ENCODE measurements around the gene ACSL5. TPM values are rescaled to one million over a fixed set of nuclear protein-coding genes. Genes with fewer than 3 reads are reported as not detected.

Gene ACSL5
- total and polyA plus RNA-seq, 4 donors = 15.0 to 201 (median 43.5) TPM

- no peak for TF ChIP-seq FOXA2 (IDR thresholded peaks at IDR 0.05)
- TF ChIP-seq HNF4A (conservative IDR thresholded peaks at IDR 0.05) = no peak
- no peak for TF ChIP-seq EGR1 (IDR thresholded peaks at IDR 0.05; ENCODE audit: low read depth in 2 of 2)
- TF ChIP-seq, protein P1, sequence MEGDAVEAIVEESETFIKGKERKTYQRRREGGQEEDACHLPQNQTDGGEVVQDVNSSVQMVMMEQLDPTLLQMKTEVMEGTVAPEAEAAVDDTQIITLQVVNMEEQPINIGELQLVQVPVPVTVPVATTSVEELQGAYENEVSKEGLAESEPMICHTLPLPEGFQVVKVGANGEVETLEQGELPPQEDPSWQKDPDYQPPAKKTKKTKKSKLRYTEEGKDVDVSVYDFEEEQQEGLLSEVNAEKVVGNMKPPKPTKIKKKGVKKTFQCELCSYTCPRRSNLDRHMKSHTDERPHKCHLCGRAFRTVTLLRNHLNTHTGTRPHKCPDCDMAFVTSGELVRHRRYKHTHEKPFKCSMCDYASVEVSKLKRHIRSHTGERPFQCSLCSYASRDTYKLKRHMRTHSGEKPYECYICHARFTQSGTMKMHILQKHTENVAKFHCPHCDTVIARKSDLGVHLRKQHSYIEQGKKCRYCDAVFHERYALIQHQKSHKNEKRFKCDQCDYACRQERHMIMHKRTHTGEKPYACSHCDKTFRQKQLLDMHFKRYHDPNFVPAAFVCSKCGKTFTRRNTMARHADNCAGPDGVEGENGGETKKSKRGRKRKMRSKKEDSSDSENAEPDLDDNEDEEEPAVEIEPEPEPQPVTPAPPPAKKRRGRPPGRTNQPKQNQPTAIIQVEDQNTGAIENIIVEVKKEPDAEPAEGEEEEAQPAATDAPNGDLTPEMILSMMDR (IDR thresholded peaks at IDR 0.05; ENCODE audit: low read depth, low read length, missing input control) = no peak
- TF ChIP-seq, protein P2, sequence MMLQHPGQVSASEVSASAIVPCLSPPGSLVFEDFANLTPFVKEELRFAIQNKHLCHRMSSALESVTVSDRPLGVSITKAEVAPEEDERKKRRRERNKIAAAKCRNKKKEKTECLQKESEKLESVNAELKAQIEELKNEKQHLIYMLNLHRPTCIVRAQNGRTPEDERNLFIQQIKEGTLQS (IDR thresholded peaks at IDR 0.05) = no peak
- TF ChIP-seq HNF4G (IDR thresholded peaks at IDR 0.05) = no peak
- TF ChIP-seq MAX (IDR thresholded peaks at IDR 0.05) = no peak
- TF ChIP-seq, protein P3, sequence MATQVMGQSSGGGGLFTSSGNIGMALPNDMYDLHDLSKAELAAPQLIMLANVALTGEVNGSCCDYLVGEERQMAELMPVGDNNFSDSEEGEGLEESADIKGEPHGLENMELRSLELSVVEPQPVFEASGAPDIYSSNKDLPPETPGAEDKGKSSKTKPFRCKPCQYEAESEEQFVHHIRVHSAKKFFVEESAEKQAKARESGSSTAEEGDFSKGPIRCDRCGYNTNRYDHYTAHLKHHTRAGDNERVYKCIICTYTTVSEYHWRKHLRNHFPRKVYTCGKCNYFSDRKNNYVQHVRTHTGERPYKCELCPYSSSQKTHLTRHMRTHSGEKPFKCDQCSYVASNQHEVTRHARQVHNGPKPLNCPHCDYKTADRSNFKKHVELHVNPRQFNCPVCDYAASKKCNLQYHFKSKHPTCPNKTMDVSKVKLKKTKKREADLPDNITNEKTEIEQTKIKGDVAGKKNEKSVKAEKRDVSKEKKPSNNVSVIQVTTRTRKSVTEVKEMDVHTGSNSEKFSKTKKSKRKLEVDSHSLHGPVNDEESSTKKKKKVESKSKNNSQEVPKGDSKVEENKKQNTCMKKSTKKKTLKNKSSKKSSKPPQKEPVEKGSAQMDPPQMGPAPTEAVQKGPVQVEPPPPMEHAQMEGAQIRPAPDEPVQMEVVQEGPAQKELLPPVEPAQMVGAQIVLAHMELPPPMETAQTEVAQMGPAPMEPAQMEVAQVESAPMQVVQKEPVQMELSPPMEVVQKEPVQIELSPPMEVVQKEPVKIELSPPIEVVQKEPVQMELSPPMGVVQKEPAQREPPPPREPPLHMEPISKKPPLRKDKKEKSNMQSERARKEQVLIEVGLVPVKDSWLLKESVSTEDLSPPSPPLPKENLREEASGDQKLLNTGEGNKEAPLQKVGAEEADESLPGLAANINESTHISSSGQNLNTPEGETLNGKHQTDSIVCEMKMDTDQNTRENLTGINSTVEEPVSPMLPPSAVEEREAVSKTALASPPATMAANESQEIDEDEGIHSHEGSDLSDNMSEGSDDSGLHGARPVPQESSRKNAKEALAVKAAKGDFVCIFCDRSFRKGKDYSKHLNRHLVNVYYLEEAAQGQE (IDR thresholded peaks at IDR 0.05) = no peak
- TF ChIP-seq, protein P4, sequence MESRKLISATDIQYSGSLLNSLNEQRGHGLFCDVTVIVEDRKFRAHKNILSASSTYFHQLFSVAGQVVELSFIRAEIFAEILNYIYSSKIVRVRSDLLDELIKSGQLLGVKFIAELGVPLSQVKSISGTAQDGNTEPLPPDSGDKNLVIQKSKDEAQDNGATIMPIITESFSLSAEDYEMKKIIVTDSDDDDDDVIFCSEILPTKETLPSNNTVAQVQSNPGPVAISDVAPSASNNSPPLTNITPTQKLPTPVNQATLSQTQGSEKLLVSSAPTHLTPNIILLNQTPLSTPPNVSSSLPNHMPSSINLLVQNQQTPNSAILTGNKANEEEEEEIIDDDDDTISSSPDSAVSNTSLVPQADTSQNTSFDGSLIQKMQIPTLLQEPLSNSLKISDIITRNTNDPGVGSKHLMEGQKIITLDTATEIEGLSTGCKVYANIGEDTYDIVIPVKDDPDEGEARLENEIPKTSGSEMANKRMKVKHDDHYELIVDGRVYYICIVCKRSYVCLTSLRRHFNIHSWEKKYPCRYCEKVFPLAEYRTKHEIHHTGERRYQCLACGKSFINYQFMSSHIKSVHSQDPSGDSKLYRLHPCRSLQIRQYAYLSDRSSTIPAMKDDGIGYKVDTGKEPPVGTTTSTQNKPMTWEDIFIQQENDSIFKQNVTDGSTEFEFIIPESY (IDR thresholded peaks at IDR 0.05) = no peak
- TF ChIP-seq NR2F2 (IDR thresholded peaks at IDR 0.05) = no peak
- no peak for TF ChIP-seq TAF1 (conservative IDR thresholded peaks at IDR 0.05)
- no peak for TF ChIP-seq JUND (IDR thresholded peaks at IDR 0.05)
- TF ChIP-seq RXRA (IDR thresholded peaks at IDR 0.05) = no peak
- TF ChIP-seq YY1 (IDR thresholded peaks at IDR 0.05) = no peak
- peaks cover 5 to 57% (median 52%) of the 10 kb centered on the region in 4 donors for H3K4me1 ChIP-seq (ENCODE audit: control insufficient read depth in 4 of 4, insufficient read depth in 4 of 4, low read length in 3 of 4)
- H3K27me3 ChIP-seq (ENCODE audit: control insufficient read depth in 4 of 4, insufficient read depth in 4 of 4, low read length in 3 of 4) = no peaks in the 10 kb centered on the region
- WGBS = 69% methylated on average over 1 of the region's 1 CpG
- no peak overlapping the region for H3K27ac ChIP-seq (ENCODE audit: low read depth in 1 of 2, low read length in 2 of 2)
- H3K9ac ChIP-seq (ENCODE audit: low read depth in 1 of 2, low read length in 2 of 2) = no peak overlapping the region
- peaks cover 3 to 18% (median 17%) of the 10 kb centered on the region in 4 donors for H3K36me3 ChIP-seq (ENCODE audit: control insufficient read depth in 4 of 4, insufficient read depth in 3 of 4, low read depth in 1 of 4, low read length in 3 of 4)
- no peak for DNase-seq (ENCODE audit: low spot score)
- no peaks in the 10 kb centered on the region for H3K9me3 ChIP-seq (ENCODE audit: control insufficient read depth in 4 of 4, low read length in 3 of 4)
- no peak overlapping the region for H3K4me3 ChIP-seq (ENCODE audit: low read depth in 1 of 3, low read length in 3 of 3)
Measured at GRCh38 chr10:112393341-112393740, 19.4 kb downstream of the ACSL5 start.

DNA sequence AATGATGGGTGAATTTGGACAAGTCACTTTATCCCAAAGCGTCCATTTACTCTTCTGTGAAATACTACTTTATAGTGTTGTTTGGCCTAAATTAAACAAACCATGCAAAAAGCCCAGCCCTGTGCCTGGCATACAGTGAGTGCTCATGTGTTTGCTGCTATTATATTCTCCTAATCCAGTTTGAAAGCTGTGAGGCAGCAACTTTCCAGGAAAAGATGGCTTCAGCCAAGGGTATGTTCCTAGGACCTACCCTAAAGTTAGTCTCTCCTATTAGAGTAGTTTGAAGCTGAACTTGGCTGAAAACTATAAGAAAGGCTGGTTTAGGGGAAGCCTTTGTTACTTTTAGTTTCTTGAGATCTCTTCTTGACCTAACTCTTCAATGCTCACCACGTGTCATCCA lies 19.9 kb downstream of the ACSL5 start:
- H3K4me3 ChIP-seq (ENCODE audit: low read depth in 1 of 3, low read length in 3 of 3) = no peak overlapping the region
- peaks cover 3 to 21% (median 20%) of the 10 kb centered on the region in 4 donors for H3K36me3 ChIP-seq (ENCODE audit: control insufficient read depth in 4 of 4, insufficient read depth in 3 of 4, low read depth in 1 of 4, low read length in 3 of 4)
- no peak for DNase-seq (ENCODE audit: low spot score)
- no peaks in the 10 kb centered on the region for H3K9me3 ChIP-seq (ENCODE audit: control insufficient read depth in 4 of 4, low read length in 3 of 4)
- 75% methylated on average over 2 of the region's 2 CpGs for WGBS
- peaks cover 5 to 53% (median 47%) of the 10 kb centered on the region in 4 donors for H3K4me1 ChIP-seq (ENCODE audit: control insufficient read depth in 4 of 4, insufficient read depth in 4 of 4, low read length in 3 of 4)
- H3K27me3 ChIP-seq (ENCODE audit: control insufficient read depth in 4 of 4, insufficient read depth in 4 of 4, low read length in 3 of 4) = no peaks in the 10 kb centered on the region
- H3K9ac ChIP-seq (ENCODE audit: low read depth in 1 of 2, low read length in 2 of 2) = no peak overlapping the region
- H3K27ac ChIP-seq (ENCODE audit: low read depth in 1 of 2, low read length in 2 of 2) = peak overlapping the region in 1 of 2 donors; percentile 63
- TF ChIP-seq, protein P3 (IDR thresholded peaks at IDR 0.05) = no peak
- TF ChIP-seq YY1 (IDR thresholded peaks at IDR 0.05) (no peak), EGR1 (IDR thresholded peaks at IDR 0.05; ENCODE audit: low read depth in 2 of 2) (no peak), HNF4G (IDR thresholded peaks at IDR 0.05) (no peak), RAD21 (IDR thresholded peaks at IDR 0.05) (no peak), MAX (IDR thresholded peaks at IDR 0.05) (no peak), JUND (IDR thresholded peaks at IDR 0.05) (no peak), FOXA2 (IDR thresholded peaks at IDR 0.05) (no peak), FOXA1 (IDR thresholded peaks at IDR 0.05) (no peak)
- TF ChIP-seq, protein P4 (IDR thresholded peaks at IDR 0.05) = no peak

Measured in liver (tissue), 9 donors.